GM18870 (cell line): ENCODE data around the gene SESN1.
"Not testable (repeated sequence)": the region's sequence is repeated elsewhere in the genome, so short reads cannot be mapped to it uniquely, and the experiment has no call there.

Source experiments
- ATAC-seq: cut with Tn5 transposase; IDR thresholded peaks from one replicate; pipeline ENCODE4 v1.9.1; 2021; ENCODE audit warnings: moderate library complexity; ENCODE audit not compliant: unreplicated experiment

SESN1 gene

GRCh38 chr6:109094416-109095035, at the start of gene SESN1:
Gene SESN1, minus strand, starts transcription at chr6:109094846. Its CDS starts 773 bp downstream, at chr6:109094073.
- ATAC-seq: peak; percentile 39

- no peak for ATAC-seq
Observed at GRCh38 chr6:109143191-109143590, 48.5 kb upstream of the SESN1 start.

- ATAC-seq: not testable (repeated sequence)
Observed at GRCh38 chr6:109142067-109142466, 47.4 kb upstream of the SESN1 start.

- no peak for ATAC-seq
Observed at GRCh38 chr6:109139109-109139508, 44.5 kb upstream of the SESN1 start.

- ATAC-seq: not testable (repeated sequence)
Observed at GRCh38 chr6:109136530-109136929, 41.9 kb upstream of the SESN1 start.

GRCh38 chr6:109136039-109136438, 41.4 kb upstream of the SESN1 start:
- ATAC-seq: not testable (repeated sequence)

- not testable (repeated sequence) for ATAC-seq
Observed at GRCh38 chr6:109135600-109135999, 41.0 kb upstream of the SESN1 start.

- no peak for ATAC-seq
Observed at GRCh38 chr6:109130065-109130464, 35.4 kb upstream of the SESN1 start.

- ATAC-seq: no peak
Observed at GRCh38 chr6:109125504-109125903, 30.9 kb upstream of the SESN1 start.

- no peak for ATAC-seq
Observed at GRCh38 chr6:109124219-109124618, 29.6 kb upstream of the SESN1 start.

- no peak for ATAC-seq
Observed at GRCh38 chr6:109121411-109121810, 26.8 kb upstream of the SESN1 start.

GRCh38 chr6:109118871-109119354, 24.3 kb upstream of the SESN1 start:
- ATAC-seq: no peak

- no peak for ATAC-seq
Observed at GRCh38 chr6:109118337-109118736, 23.7 kb upstream of the SESN1 start.

- peak; percentile 84 for ATAC-seq
Observed at GRCh38 chr6:109117346-109118035, 22.8 kb upstream of the SESN1 start.

GRCh38 chr6:109112663-109113062, 18.0 kb upstream of the SESN1 start:
- ATAC-seq: not testable (repeated sequence)

GRCh38 chr6:109109663-109110062, 15.0 kb upstream of the SESN1 start:
- not testable (repeated sequence) for ATAC-seq

- ATAC-seq: no peak
Observed at GRCh38 chr6:109105681-109106080, 11.0 kb upstream of the SESN1 start.

GRCh38 chr6:109104512-109104911, 9.9 kb upstream of the SESN1 start:
- ATAC-seq: no peak

GRCh38 chr6:109103942-109104341, 9.3 kb upstream of the SESN1 start:
- ATAC-seq: no peak

GRCh38 chr6:109102762-109103161, 8.1 kb upstream of the SESN1 start:
- ATAC-seq: no peak

- ATAC-seq: no peak
Observed at GRCh38 chr6:109097661-109098060, 3.0 kb upstream of the SESN1 start.

GRCh38 chr6:109096208-109096607, 1.6 kb upstream of the SESN1 start:
- ATAC-seq: no peak

GRCh38 chr6:109095835-109096084, 1.1 kb upstream of the SESN1 start:
- ATAC-seq: no peak
